Measurements from ENCODE around the gene STUM.
"Not testable (repeated sequence)": the region's sequence is repeated elsewhere in the genome, so short reads cannot be mapped to it uniquely, and the experiment has no call there.

Gene STUM

DNA sequence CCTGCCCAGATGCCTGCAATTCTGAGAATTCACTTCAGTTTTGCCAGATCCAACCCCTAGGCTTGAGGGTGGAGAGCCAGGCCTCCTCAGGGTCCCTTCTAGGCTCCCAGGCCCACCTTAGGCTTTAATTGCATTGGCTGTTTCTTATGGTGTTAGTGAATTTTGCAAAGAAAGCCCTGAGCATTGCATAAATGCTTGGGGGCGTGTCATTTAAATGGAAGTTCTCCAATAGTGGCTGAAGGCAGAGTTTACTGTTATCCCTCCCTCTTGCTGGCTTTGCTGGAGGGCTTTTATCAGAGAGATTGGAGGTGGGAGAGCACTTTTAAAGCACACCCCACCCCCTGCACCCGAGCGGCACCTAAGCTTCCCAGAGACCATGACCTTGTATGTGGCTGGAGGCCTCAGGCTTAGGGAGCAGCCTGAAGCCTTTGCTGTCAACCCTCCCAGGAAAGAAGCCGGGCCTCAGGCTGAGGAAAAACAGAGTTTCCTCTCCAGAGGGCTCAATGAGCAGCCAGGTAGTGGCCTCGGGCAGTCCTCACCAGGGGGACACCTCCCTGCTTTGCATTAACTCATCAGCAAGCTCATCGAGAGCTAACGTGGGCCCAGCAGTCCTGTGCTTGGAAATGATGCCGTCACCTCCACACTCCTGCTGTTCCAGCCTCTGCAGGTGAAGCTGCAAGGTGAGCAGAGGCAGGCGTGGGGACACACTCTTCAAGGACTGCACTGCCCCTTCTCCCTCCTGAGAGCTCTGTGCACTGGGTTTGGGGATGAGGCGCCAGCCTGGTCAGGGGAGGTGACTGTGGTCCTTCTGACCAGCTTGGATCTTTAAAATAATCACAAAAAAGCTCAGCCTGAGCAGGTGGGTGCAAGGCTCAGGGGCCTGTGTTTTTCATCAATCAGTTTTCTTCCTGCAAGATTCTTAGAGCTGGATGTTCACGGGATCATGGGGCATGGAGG, 58.0 kb downstream of the STUM start:
- no peak for DNase-seq

DNA sequence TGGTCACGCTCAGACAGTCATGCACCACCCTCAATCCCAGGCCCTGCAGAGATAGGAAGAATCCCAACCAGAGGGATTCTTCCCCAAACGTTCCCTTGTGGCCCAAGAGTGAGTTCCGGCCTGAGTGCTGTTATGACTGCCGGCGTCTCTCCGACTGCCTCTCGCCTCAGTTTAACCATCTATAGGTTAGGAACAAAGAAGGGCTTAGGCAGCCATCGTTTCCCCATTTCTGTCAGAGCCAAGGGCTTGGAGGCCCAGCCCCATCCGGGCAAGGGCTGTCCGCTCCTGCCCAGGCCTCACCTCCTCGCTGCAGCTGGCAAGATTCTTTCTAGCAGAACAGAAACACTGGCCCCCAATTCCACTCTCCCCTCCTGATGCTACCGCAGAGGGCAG, 58.7 kb downstream of the STUM start:
- DNase-seq, result no peak

DNA sequence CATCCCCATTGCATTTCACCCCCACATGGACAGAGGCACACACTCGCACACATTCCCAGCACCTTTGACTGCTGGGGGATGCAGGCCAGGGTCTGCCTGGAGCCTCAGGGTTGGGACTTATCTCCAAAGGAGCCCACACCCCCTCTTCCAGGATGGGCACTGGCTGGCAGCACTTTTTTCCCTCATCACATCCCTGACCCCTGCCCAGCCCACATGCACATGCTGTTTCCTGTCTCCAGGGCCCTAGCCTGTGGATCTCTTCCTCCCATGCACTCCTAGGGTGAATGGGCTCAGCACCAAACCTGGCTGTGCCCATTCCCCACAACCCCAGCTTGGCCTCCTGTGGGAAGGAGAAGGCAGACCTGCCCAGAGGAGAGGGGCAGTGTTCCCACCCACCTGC, 59.3 kb downstream of the STUM start:
- DNase-seq, result no peak

DNA sequence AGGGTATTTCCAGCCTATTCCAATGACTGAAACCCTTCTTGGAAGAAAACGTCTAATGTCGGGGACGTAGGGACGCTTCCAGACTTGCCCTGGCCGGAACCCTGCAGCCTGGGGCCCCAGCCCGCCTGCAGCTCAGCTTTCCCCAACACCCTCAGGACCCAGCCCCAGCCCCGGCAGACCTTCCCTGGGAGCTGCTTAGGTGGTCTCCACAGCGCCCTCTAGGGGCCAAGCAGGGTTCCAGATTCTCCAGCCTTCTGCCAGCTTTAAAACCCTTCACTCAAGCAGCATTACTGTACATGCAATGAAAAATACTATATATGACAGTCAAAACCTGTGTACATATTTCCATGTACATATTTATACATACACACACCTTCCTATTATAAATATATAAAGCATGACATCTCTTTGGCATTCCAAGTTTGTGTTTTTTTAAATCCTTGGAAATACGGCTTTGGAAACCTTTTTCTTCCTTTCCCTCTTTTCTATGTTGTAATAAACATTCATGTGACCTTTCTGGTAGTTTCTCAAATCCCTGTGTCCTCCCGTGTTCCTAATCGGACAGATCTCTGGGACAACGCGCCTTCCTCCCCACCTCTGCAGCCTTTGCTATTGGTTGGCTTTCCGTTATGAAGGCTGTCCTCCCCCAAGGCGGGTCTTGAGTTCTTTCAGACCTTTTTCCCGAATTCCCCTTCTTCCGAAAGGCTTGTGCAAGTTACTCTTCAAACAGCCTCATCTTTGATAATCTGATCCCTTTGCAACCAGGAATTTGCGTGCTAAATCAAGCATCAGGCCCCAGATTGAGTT, 60.3 kb downstream of the STUM start:
- peak in 1 of 2 donors; percentile 44 for DNase-seq

DNA sequence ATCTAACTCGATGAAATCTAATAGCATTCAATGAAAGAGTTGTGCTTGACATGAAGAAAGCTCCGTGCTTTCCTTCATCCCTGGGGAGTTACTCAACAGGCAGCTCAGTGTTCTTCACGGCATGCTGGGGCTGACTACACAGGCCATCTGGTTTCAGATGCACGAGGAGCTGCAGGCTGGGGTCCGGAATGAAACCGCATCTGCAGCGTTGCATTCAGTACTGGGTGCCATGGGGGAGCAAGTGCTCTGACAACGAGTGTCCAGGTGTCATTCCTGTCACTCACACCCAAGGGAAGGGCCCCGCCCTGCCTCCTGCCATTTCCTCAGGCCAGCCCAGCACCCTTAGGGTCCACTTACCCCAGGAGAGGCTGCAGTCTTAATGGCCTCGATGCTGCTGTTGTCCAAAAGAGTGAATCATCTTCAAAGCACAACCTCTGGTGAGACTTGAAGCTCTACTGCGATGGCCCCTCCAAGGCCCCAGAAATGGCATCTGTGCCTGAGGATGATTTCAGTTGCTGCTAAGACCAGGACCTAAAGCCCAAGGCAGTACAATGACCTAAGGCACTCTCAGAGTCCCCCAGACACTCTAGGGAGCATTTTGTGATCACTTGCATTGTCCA, 61.4 kb downstream of the STUM start:
- no peak for DNase-seq

DNA sequence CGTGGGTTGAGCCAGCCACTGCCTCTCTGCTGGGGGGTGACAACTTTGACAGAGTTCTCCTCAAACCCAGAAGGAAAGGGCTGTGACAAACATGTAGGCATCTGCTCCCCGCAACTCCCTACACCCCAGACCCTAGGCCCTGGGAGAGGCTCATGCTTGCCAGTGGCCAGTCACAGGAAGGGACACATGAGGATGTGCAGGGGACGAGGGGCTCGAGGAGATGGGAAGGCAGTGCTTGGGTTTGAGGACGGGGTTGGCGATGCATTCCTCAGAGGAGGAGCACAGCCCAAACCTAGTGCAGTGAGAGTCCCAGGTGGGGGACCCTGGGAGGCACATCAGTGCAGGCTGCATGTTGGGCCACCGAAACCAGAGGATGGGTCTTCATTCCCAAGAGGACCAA, 62.1 kb downstream of the STUM start:
- no peak for DNase-seq

DNA sequence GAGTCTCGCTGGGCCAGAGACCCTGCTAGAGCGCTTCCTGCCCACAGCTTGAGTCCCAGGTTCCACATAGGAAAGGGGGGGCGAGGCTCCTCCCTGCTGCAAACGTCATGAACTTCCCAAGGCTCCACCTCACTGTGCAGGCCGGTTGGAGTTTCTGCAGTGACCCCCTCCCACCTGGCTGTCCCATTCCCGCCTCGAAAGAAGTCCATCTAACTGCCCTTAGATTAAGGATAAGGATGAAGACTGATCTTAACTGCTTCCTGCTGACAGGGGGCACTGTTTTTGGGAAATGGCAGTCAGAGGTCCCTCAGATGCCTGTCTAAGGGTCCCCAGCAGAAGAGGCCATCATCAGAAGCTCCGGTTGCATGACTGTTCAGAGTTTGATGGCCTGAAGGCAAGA, 62.7 kb downstream of the STUM start:
- no peak for DNase-seq

DNA sequence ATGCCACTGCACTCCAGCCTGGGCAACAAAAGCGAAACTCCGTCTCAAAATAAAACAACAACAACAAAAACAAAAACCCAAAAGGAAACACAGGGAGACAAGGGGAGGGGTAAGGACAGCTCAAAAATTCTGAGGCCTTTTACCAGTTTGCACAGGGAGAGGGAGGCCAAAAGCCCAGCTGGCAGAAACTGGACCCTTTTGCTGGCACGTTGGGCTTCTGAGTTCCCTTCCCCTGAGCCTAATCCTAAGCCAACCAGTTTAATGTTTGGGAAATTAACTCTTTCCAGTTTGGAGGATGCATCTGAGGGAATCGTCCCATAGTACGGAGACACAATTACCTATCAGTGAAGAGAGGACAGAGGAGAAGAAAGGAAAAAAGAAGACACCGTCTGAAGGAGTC, 63.4 kb downstream of the STUM start:
- not testable (repeated sequence) for DNase-seq

DNA sequence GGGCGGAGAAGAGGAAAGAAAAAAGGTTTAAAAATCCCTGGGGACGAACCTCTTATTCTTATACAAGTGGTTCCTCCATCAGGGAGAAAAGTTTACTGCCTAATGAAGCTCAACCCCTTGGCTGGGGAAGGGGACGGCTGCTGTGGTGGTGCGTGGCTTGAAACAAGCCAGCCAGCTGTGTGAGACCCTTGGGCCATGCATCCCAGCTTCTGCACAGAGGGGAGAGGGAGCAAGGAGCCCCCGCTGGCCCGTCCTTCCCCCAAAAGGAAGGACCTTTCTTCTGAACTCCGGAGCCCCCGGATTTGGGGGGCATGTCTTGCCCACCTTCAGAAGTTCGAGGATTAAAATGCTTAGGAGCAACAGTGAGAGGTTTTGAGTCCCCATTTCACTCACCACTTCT, 67.3 kb downstream of the STUM start:
- no peak for DNase-seq

DNA sequence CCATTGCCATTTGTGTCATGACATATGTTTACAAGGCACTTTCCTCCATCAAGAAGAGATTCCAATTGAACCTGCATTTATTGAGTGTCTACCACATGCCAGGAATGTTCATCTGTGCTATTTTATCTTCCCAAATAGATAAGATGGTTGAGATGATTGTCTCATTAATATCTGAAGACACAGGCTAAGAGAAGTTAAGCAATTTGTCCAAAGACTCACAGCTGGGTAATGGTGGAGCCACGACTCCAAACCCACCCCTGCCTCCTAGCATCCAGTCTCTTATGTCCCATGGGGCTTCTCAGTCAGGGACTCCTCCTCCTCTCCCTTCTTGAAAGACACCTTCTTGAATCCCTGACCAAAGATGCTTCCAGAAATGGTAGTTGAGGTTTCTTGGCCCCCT, 68.1 kb downstream of the STUM start:
- no peak for DNase-seq

DNA sequence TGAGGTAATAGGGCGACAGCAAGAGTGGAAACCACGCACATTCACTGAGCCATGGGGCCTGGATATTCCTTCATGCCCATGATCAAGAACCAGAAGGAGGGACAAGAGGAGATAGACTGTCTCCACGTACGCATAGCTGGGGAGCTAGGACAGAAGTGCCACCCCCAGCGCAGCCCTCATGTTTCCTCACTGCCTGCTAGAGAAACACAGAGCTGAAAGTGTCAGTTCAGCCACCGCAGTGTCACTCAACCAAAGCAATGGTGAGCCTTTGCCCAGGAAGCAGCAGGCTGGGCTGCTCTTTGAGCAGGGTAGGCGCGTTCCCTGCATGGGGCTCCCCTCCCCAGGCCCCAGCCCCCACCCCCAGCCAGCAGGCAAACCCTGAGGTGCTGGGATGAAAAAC, 68.5 kb downstream of the STUM start:
- DNase-seq, result no peak

DNA sequence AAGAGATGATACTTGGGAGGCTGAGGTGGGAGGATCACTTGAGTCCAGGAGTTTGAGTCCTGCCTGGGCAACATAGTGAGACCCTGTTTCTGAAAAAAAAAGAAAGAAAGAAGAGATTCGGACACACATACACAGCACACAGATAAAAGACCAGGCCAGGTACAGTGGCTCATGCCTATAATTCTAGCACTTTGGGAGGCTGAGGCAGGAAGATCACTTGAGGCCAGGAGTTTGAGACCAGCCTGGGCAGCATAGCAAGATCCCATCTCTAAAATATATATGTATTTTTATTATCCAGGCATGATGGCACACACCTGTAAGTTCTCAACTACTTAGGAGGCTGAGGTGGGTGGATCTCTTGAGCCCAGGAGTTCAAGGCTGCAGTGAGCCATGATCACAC, 69.2 kb downstream of the STUM start:
- DNase-seq, result not testable (repeated sequence)

DNA sequence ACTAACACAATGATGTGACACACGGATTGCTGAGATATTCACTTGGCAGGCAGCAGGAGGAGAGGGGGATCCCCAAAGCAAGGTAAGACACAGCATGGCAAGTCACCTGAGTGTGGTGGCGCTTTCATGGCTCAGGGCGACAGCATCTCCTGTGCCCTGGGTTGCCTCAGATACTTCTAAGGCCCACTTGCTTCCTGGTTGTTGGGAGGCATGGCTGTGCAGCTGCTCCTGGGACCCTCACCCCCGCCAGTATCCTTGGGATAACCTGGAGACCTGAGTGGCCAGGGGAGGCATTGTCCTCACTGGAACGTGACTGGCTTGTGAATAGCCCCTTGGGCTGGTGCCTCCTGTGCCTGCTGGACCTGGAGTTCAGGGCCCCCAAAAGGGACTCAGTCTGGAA, 69.8 kb downstream of the STUM start:
- no peak for DNase-seq

DNA sequence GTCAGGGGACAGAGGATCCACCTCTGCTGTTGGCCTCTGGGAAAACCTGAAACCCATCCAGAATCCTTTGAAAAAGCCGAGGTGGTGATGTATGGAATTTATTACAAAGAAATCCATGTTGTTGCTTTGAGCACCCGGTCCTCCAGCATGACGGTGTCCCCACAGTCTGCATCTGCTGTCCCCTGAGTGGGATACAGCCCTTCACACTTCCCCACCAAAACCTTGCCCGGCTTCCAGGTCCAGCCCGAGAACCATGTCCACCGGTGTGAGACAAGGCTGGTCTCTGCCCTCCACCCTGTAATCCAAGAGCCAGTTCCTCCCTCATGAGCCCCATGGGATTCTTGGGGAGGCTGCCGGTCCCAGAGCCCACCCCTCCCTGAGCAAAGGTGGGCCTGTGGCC, 70.5 kb downstream of the STUM start:
- no peak for DNase-seq

DNA sequence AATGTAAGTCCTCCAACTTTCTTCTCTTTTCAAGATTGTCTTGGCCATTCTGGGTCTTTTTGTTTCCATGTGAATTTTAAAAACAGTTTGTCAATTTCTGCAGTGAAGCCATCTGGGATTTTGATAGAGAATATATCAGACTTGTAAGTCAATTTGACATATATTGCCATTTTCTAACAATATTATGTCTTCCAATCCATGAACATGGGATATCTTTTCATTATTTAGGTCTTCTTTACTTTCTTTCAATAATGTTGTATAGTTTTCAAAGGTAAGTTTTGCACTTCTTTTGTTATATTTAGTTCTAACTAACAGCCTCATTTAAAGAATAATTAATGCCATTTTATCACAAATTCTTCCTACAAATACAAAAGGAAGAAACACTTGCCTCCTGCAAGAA, 73.4 kb downstream of the STUM start:
- no peak for DNase-seq

DNA sequence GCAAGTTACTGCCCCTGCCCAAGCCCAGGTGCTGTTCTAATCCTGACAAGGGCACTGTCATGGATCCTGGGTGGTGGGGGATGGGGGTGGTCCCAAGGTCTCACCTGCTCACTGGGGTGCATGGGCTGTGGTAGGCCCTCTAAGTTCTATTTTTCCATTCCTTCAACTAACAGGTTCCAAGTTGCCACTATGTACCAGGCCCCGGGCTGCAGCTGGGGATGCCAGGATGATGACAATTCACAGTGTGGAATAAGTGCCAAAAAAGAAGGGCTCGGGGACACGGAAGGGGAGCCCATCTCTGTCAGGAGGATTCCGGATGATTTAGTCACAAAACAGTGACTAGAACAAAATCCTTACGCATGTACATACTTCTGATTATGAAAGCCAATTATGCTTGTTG, 76.0 kb downstream of the STUM start:
- no peak for DNase-seq

DNA sequence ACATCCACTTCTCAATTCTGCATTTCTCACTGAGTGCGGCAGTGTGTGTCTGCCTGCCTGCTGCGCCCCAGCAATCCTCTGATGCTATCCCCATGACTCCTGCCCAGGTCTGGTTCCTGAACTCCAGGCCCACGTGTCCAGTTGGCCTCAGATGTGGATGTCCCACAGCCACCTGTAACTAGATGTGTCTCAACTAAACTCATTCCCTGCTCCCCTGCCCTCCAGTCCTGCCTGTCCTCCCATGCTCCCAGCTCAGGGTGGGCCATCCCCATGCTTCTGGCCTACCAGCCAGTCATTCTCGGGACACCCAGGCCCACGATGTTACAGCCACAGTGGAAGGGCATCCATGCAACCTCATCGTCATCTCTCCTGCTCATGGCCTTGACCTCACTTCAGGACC, 76.8 kb downstream of the STUM start:
- no peak for DNase-seq

DNA sequence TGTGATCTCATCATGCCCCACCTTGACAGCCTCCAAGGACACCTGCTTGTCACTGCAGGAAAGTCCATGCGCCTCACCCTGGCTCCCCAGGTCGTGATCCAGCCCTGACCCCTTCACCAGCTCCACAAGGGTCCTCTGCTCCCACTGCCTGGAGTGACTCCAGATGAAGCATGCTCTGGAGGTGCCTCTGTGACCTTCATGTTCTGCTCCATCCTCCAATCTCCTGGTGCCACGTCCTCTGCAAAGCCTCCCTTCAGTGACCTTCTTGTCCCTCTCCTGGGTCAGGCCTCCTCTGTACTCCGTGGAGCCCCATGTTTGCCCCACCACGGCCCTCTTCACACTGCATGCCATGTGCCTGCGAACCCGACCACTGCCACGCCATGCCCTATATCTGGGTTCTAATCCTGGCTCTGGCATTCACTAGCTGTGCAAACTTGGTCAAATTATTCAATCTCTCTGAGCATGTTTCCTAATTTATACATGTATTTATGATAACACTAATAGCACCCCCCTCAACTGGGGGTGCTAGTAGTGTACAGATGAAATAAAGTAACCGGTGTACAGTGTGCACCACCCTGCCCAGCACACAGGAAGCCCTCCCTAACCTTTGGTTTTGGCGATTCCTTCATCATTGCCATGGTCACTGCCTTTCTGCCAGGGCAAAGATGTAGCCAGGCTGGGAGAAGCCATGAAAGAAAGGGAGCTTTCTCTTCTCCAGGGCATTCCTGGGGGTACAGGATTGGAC, 77.4 kb downstream of the STUM start:
- DNase-seq, result no peak

DNA sequence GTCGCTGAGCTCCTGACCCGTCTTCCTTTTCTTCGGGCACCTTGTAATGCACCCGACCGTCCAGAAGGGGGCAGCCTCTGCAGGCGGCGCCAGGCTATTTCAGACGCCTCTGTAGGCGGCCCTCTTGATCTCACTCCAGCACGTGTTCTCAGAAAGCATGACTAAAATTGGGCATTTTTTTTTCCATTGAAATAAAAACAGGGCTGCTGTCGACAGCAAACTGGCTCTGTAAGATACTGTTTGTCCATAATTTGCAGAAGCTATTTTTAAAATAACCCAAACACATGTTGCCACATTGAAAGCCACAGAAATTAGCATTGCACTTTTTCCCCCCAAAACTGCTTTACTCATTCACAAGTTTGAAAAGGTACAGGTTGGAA, 78.0 kb downstream of the STUM start:
- DNase-seq, result peak; percentile 29 to 62

DNA sequence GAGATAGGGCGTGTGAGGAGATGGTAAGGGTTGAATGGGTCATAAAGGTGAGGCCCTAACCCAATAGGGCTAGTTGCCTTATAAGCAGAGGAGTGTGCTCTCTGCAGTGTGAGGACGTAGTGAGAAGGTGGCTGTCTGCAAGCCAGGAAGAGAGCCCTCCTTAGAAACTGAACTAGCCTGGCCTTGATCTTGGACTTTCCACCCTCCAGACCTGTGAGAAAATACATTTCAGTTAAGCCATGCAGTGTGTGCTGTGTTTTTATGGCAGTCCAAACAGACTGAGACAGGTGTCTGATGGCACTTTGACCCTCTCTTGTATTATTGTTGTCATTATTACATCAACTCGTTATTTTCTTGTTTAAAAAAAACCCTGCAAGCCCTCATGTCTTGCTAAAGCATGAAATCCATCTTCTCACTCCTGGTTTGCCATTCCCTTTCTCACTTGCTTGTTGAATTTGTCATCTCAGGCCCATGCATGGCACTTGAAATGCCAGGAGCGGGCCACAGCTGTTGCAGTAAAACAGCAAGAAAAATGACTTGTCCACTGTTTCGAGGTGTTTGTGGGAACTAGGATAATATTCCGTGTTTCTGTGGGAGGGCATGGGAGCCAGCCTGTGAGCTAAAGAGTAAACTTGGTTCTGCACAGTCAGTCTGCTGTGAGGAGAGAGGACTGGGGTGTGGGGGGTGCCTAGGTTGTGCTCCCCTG, 78.6 kb downstream of the STUM start:
- no peak for DNase-seq

DNA sequence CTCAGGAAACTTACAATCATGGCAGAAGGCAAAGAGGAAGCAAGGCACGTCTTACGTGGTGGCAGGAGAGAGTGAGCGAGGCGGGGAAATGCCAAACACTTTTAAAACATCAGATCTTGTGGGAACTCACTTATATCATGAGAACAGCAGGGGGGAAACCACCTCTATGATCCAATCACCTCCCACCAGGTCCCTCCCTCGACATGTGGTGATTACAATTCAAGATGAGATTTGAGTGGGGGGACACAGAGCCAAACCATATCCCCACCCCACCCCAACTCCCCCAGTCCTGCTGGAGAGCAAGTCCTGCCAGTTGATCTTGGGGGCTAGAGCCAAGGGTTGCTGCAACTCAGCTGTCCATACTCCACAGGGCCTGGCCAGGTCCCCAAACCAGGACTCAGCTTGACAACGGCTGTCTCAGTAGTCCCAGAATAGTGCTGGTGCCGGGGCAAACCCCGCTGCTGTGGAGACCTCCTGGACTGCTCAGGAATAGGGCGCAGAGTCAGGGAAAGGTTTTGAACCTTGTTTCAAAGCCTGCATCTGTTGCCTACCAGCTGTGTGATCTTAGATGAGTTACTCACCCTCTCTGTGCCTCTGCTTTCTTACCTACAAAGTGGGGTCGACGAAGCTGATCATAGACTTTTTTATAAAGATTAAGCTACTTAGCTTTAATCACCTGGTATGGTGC, 79.5 kb downstream of the STUM start:
- no peak for DNase-seq

Measured in bone marrow (tissue), 2 donors.